K562 (cell line): ENCODE results near the gene ENTREP3. TPM values are rescaled to one million over a fixed set of nuclear protein-coding genes. Genes with fewer than 3 reads are reported as not detected.

ENCODE experiments used
- BCL6 ChIP-seq: fragments of 250-450 bp; sonication (Bioruptor Pico); IDR thresholded peaks from 2 replicates; pipeline ENCODE4 v1.4.0; 2020
- CHD7 ChIP-seq: fragments of 200-600 bp; sonication (generic); IDR thresholded peaks from one replicate; pipeline ENCODE4 v1.6.1; 2012; ENCODE audit warnings: mild to moderate bottlenecking, low read depth, low read length, inconsistent platforms
- ELF2 ChIP-seq: fragments of 250-450 bp; sonication (Bioruptor Pico); IDR thresholded peaks from 2 replicates; pipeline ENCODE4 v1.5.0; 2021; ENCODE audit warnings: mild to moderate bottlenecking
- HIVEP1 ChIP-seq: fragments of 250-450 bp; sonication (Bioruptor Pico); IDR thresholded peaks from 2 replicates; pipeline ENCODE4 v1.4.0; 2020; ENCODE audit warnings: mild to moderate bottlenecking
- MAFK ChIP-seq: IDR thresholded peaks from 2 replicates; pipeline ENCODE4 v1.6.1; 2011; ENCODE audit warnings: low read length, improper control_type of control experiment
- SAFB ChIP-seq: fragments of 200-400 bp; formaldehyde crosslinking; IDR thresholded peaks from 2 replicates; pipeline ENCODE4 v1.6.1; 2017; ENCODE audit warnings: low read depth, low read length, borderline replicate concordance
- SMARCE1 ChIP-seq: fragments of 450-650 bp; IDR thresholded peaks from 2 replicates; pipeline ENCODE4 v1.7.1; 2016; ENCODE audit warnings: mild to moderate bottlenecking
- polyA plus RNA-seq, 8 experiments: library from polyadenylated mRNA; depleted of rRNA in 4 of 8; stranded (reverse) in 5 of 8; unstranded in 3 of 8; fragments of >200 nt; fragmentation: Nextera tagmentation in 2 of 8; fragmentation: Illumina TruSeq in 1 of 8; extraction: Ambion mirVana in 2 of 8; extraction: Trizol in 1 of 8; gene quantifications; 2 replicates each; pipeline versions ENCODE4 v1.2.1 to v1.2.3, GENCODE V29; 2011 to 2014; ENCODE audit warnings: inconsistent platforms in 1 of 8, missing spikeins in 1 of 8
- total RNA-seq, 7 experiments: library from RNA; depleted of rRNA in 6 of 7; stranded (reverse); fragments of >200 nt in 6 of 7; fragmentation: Illumina TruSeq in 2 of 7; extraction: Trizol in 2 of 7; gene quantifications; 2 replicates each; pipeline versions ENCODE4 v1.2.1 to v1.2.3, GENCODE V29; 2011 to 2021; ENCODE audit warnings: low replicate concordance in 1 of 7
- TF ChIP-seq, protein P1 (sequence below): fragments of 250-450 bp; sonication (Bioruptor Pico); IDR thresholded peaks from 2 replicates; pipeline ENCODE4 v1.5.0; 2021; ENCODE audit warnings: mild to moderate bottlenecking, moderate library complexity
- TF ChIP-seq, protein P2 (sequence below): fragments of 450-650 bp; IDR thresholded peaks from 2 replicates; pipeline ENCODE4 v1.6.1; 2016; ENCODE audit warnings: borderline replicate concordance

ENTREP3 gene
- total and polyA plus RNA-seq, 9 of the 15 experiments (the other 6 are each of a cell fraction or from before 2014, with no cell fraction given) = 1.9 to 41.8 (median 5.9) TPM

DNA sequence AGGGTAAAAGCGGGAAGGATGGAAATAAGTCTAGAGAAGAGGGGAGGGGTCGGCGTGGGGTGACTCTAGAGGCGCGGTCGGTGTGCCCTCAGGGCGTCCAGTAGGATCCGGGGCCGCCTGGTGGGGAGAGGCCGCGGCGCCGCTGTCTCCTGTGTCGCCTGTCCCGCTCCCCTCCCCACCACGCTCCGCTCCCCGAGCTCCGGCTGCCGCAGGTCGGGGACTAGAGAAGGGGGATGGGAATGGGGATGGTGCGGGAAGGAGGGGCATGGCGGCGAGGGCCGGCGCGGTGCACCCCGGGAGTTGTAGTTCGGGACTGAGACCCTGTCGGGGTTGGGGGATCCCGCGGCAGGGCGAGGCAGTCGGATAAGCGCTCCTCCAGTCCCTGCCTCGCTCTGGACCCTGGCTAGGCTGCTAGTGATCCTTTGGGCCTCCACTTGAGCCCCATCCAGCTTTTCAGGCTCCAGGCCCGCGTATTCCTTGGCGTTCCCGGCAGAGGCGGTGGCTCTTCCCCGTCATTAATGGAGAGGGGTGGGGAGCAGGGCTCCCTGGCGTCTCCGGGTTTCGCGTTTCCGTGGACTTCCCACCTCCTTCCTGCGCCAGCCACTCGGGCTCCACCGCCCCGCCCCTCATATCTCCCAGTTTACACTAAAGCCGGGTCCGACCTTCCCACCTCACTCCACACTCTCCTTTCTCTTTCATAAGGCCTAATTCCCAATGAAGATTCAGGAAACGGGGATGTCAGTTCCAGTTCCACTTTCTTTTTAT lies at the start of gene ENTREP3 (continued):
- TF ChIP-seq, protein P1, sequence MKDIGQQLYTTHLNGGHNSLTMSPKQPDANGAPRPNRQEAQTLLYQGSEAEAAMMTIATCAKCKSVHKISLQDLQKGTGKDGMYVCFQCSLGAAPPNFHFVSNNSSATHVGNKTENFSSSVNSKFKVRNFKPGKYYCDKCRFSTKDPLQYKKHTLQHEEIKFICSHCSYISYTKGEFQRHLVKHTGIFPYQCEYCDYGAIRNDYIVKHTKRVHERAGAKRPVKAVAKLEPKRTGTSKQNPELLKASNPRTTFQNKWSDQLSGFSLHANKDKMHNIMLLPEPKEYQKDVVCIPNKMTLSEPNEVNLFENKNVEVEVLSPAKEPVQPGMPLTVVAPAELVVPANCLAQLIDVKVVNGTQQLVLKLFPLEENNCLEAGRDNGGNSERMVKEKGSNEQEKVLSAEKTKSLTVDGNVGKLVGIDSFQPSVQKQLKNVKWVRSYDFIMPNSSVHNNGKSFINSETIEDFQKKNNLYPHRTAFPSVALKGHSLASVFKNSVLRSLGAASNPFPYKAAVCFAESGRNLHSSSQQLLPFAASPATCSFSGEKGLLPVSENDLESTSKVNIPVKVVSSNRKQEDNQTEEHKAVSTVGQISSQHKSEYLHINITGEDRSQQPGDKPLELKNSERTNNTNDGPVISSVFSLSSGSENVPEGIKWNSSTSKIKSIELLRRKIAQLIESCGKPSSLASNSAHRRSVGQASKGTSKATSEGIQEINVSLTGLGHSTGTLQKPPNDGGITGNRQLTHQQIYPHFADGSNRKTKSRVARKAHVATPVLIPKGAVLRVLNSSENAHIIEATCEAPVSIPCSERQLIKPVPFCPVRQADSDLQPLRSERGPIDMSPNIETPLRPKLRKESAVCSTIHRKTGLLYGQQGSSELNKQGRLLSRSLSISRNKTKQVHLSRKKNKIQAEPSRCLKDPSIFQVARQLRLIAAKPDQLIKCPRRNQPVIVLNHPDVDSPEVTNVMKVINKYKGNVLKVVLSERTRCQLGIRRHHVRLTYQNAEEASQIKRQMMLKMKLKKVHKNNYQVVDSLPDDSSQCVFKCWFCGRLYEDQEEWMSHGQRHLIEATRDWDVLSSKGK (CRISPR knock-in tag) = no peak
- TF ChIP-seq, protein P2, sequence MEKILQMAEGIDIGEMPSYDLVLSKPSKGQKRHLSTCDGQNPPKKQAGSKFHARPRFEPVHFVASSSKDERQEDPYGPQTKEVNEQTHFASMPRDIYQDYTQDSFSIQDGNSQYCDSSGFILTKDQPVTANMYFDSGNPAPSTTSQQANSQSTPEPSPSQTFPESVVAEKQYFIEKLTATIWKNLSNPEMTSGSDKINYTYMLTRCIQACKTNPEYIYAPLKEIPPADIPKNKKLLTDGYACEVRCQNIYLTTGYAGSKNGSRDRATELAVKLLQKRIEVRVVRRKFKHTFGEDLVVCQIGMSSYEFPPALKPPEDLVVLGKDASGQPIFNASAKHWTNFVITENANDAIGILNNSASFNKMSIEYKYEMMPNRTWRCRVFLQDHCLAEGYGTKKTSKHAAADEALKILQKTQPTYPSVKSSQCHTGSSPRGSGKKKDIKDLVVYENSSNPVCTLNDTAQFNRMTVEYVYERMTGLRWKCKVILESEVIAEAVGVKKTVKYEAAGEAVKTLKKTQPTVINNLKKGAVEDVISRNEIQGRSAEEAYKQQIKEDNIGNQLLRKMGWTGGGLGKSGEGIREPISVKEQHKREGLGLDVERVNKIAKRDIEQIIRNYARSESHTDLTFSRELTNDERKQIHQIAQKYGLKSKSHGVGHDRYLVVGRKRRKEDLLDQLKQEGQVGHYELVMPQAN = no peak
- no peak for TF ChIP-seq CHD7
- TF ChIP-seq SAFB = no peak
- TF ChIP-seq HIVEP1 (CRISPR knock-in tag) = no peak
- TF ChIP-seq BCL6 (CRISPR knock-in tag) = no peak
- no peak for TF ChIP-seq ELF2 (CRISPR knock-in tag)
- no peak for TF ChIP-seq MAFK
- no peak for TF ChIP-seq SMARCE1
